ENCODE results near the gene LRRC47.

LRRC47 gene

DNA sequence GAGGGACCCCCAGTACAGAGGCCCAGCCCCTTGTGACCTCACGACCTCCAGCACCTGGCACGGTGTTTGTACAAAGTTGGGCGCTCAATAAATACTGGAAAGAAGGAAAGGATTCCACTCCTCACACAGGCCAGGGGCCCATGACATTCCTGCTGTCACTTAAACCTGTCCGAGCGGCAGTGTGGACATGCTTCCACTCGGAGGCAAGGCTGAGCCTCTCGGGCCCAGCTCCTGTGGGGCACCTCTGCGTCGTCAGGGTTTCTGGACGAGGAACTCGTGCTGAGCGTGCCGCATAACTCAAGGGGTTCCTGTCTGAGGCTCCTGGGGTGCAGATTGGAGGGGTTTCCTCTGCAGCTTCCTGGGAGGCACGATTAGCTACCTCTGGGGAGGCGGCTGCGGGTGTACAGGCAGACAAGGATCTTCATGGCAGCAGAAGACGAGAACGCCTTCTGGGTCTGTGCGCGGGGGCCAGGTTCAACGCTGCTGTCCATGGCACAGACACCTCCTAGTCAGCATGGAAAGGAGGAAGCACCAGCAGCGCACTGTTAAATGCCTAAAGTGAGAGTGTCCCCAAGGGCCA is 27.4 kb downstream of the LRRC47 start:
- DNase-seq (ENCODE audit: low spot score): no peak
- H3K4me3 ChIP-seq: no peak overlapping the region
- H3K27ac ChIP-seq: no peak overlapping the region
- TF ChIP-seq, protein P1, sequence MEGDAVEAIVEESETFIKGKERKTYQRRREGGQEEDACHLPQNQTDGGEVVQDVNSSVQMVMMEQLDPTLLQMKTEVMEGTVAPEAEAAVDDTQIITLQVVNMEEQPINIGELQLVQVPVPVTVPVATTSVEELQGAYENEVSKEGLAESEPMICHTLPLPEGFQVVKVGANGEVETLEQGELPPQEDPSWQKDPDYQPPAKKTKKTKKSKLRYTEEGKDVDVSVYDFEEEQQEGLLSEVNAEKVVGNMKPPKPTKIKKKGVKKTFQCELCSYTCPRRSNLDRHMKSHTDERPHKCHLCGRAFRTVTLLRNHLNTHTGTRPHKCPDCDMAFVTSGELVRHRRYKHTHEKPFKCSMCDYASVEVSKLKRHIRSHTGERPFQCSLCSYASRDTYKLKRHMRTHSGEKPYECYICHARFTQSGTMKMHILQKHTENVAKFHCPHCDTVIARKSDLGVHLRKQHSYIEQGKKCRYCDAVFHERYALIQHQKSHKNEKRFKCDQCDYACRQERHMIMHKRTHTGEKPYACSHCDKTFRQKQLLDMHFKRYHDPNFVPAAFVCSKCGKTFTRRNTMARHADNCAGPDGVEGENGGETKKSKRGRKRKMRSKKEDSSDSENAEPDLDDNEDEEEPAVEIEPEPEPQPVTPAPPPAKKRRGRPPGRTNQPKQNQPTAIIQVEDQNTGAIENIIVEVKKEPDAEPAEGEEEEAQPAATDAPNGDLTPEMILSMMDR (IDR thresholded peaks at IDR 0.05): no peak

DNA sequence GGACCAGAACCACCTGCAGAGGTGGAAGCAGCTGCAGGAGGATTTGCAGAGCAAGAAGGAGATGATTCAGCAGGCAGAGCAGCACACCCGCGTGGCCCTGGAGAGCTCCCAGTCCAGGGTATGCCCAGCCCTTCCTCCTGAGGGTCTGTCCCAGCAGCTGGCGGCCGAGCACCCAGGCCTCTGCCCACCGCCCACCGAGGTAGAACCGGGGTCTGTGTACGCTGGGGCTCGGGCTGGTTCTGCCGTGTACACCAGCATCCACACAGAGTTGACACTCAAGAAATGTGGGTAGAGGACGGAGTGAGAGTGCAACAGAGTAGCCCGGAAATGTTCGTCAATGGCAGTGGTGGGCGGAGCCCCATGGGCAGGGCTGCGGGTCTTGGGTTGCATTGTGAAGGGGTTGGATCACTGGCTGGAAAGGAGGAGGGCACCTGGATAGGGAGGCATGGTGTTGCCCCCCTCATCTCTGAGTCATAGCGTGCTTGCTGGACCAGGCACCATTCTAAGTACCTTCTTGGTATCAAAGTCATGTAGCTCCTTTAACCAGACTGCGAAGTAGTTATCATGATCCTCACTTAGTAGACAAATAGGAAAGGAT is 28.9 kb downstream of the LRRC47 start:
- Histone ChIP-seq H3K4me3 (no peak overlapping the region), H3K27ac (no peak overlapping the region)
- TF ChIP-seq, protein P1 (IDR thresholded peaks at IDR 0.05): no peak
- DNase-seq (ENCODE audit: low spot score): no peak

DNA sequence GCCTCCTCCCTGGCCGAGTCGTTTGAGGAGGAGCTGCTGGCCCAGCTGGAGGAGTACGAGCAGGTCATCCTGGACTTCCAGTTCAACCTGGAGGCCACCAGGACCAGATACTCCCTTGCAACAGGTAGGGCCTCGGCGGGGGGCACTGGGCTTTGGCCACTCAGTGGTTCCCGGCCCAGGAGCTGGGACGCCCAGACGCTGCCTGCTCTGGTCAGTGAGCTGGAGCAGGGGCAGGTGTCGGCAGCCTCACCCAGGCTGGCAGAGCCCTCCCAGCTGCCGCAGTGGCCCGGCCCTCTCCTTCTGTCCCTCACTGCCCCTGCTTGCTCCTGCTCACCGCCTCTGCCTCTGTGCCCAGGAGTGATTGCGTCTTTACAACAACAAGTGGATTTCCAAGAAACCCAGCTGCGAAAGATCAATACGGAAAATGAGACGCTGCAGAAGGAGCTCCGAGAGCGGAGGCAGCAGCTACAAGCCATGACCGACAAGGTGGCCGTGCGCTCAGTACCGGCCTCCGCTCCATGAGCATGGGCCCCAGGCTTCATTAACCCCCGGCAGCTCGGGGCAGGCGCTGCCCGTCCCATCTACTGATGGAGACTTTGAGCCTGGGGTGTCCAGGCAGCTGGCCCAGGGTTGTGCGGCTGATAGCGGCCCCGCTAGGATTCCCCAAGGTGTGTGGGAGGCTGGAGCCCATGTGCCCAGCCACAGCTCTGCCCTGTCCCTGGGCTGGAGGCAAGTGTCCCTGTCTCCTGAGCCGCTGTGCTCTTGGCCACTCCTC is 32.8 kb downstream of the LRRC47 start:
- Histone ChIP-seq H3K4me3 (no peak overlapping the region), H3K27ac (no peak overlapping the region)
- DNase-seq (ENCODE audit: low spot score): no peak
- TF ChIP-seq, protein P1 (IDR thresholded peaks at IDR 0.05): no peak

DNA sequence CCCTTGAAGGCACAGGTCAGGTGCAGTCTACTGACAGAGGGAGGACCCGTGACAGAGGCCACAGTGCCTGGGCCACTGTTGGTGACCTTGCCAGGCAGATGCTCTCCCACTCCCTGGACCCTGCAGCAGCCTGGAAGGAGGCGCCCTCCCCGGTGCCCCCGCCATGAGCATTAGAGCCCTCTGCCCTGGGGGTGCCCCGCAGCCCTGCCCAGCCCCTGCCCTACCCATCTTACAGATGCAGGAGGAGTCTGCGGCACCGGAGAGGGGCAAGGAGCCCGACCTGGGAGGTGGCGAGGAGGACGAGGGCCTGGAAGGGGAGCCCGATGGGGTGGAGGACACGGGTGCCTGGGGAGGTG is 33.4 kb downstream of the LRRC47 start:
- TF ChIP-seq, protein P1 (IDR thresholded peaks at IDR 0.05): no peak
- no peak overlapping the region for H3K4me3 ChIP-seq
- no peak overlapping the region for H3K27ac ChIP-seq
- no peak for DNase-seq (ENCODE audit: low spot score)

DNA sequence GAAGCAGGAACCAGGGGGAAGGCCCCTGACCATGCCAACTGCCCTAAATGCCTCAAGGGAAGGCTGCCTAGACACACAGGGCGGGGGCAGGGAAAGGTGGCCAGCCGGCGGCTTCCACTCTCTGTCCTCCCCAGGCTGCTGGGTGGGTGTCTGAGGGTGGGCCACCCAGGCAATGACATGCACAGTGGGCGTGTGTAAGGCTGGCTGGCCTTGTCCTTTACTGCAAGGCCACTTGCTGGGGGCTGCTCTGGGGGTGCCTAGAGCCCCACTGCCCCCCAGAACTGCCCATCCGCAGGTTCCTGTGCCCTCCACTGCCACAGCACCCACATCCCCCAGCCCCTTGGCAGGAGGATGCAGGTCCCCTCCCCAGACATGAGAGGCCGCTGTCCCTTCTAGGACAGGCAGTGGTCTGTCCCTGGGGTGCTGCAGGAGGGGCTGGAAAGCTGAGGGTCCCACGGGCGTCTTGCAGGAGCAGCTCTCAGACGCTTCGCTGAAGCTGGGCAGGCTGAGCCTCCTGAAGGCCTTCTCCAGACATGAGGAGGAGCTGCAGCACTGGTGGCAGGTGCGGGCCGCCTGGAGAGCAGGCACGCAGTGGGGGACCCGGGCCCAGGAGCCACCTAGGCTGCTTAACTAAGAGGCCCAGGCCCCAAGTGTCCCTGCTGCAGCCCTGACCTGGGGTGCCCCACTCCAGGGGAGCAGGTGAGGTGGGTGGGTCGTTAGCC is 34.0 kb downstream of the LRRC47 start:
- no peak for DNase-seq (ENCODE audit: low spot score)
- TF ChIP-seq, protein P1 (IDR thresholded peaks at IDR 0.05): no peak
- no peak overlapping the region for H3K27ac ChIP-seq
- no peak overlapping the region for H3K4me3 ChIP-seq

DNA sequence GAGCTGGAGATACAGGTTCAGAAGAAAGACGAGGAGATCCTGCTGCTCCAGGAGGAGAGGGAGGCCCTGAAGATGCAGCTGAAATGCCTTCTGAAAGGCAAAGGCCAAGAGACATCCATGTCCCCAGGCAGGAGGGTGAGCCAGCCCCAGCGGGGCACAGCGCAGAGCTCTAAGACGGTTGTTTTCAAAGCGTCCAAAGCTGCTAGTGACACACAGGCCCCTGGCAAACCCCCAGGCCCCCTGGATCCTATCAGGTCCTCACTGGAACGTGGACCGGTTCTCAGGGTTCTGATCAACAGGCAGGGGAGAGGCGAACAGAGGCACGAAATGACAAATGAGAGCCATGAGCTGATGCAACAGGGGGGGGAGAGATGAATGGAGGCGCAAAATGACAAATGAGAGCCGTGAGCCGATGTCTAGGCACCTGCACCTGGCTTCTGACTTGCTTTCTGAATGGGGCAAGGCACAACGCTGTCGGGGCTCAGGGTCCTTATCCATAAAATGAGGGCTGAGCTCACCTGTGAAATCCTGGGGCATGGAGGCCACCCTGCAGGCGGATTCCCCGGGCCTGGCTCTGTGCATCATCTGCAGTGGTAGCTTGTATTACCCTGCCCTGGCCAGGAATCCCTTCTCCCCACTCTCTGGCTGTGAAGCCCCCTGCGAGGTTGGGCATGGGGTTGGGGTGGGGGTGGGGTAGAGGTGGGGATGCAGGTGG is 34.8 kb downstream of the LRRC47 start:
- H3K4me3 ChIP-seq: no peak overlapping the region
- DNase-seq (ENCODE audit: low spot score): no peak
- H3K27ac ChIP-seq: no peak overlapping the region
- TF ChIP-seq, protein P1 (IDR thresholded peaks at IDR 0.05): no peak
